MCF 10A (cell line): ENCODE measurements around the gene SNX21. TPM values are rescaled to one million over a fixed set of nuclear protein-coding genes. Genes with fewer than 3 reads are reported as not detected.

Source experiments
- BruUV-seq: library from RNA; stranded (reverse); fragments of 400-500 nt; replicated peaks from 2 replicates; lab custom pipeline; 2021; lab: Mats Ljungman, UMichigan
- CTCF ChIA-PET: fragments of 300-600 bp; sonication (Branson Sonifier 250); formaldehyde crosslinking; extraction: SDS; loops from one replicate; lab custom pipeline; 2021; ENCODE audit warnings: antibody characterized with exemption, inconsistent platforms; lab: Yijun Ruan, JAX
- POLR2A ChIA-PET: fragments of 300-600, 350-650 bp; sonication (Branson Sonifier 250); formaldehyde crosslinking; extraction: SDS; loops from one replicate; lab custom pipeline; 2020; ENCODE audit warnings: antibody characterized with exemption, inconsistent platforms; lab: Yijun Ruan, JAX
- DNase-seq: peaks from one replicate; pipeline ENCODE4 v3.0.0-alpha.2; 2018; ENCODE audit not compliant: unreplicated experiment
- H3K27ac Mint-ChIP-seq: one replicate; pipeline ENCODE4 v1.8.0; 2022; ENCODE audit warnings: mild to moderate bottlenecking, low read depth, mixed read lengths; ENCODE audit not compliant: unreplicated experiment
- H3K27me3 Mint-ChIP-seq: one replicate; pipeline ENCODE4 v1.8.0; 2022; ENCODE audit warnings: mixed read lengths; ENCODE audit not compliant: insufficient read depth, unreplicated experiment
- H3K36me3 Mint-ChIP-seq: one replicate; pipeline ENCODE4 v1.8.0; 2022; ENCODE audit warnings: mild to moderate bottlenecking, moderate library complexity, mixed read lengths; ENCODE audit not compliant: insufficient read depth, unreplicated experiment
- H3K4me1 Mint-ChIP-seq: one replicate; pipeline ENCODE4 v1.8.0; 2022; ENCODE audit warnings: mixed read lengths; ENCODE audit not compliant: insufficient read depth, unreplicated experiment
- H3K4me3 Mint-ChIP-seq: one replicate; pipeline ENCODE4 v1.8.0; 2022; ENCODE audit warnings: mild to moderate bottlenecking, moderate library complexity, mixed read lengths; ENCODE audit not compliant: unreplicated experiment
- H3K9me3 Mint-ChIP-seq: one replicate; pipeline ENCODE4 v1.8.0; 2022; ENCODE audit warnings: mixed read lengths; ENCODE audit not compliant: unreplicated experiment
- CTCF ChIP-seq: fragments of 200-600 bp; IDR thresholded peaks from one replicate; pipeline ENCODE4 v1.8.0; 2022; ENCODE audit warnings: antibody characterized with exemption, mild to moderate bottlenecking; ENCODE audit not compliant: unreplicated experiment
- intact Hi-C: fragments of 100-400 bp; cut with micrococcal nuclease; formaldehyde crosslinking; loops from 2 replicates; pipeline ENCODE4 v1.14.1; 2022
- total RNA-seq: library from RNA; stranded (reverse); gene quantifications from 2 replicates; pipeline ENCODE4 v1.2.3, GENCODE V29; 2022

Gene SNX21
- total RNA-seq, 1 experiment from 2014 or later, result 8.5 TPM

GRCh38 chr20:45813006-45813340, 20.6 kb upstream of the SNX21 start:
- intact Hi-C loops, result no loop called here
- Mint-ChIP-seq H3K4me1 (peaks cover 30% of the 10 kb centered on the region), H3K27ac (peak overlapping the region; percentile 78), H3K4me3 (peak overlapping the region; percentile 85), H3K36me3 (peaks cover 39% of the 10 kb centered on the region), H3K9me3 (no peaks in the 10 kb centered on the region), H3K27me3 (no peaks in the 10 kb centered on the region)
- TF ChIP-seq CTCF, result no peak
- POLR2A ChIA-PET, result interaction anchor here (0.9 to 2.8 kb wide), 7 partner anchors 12 to 567 kb away, joined by 3 to 17 read pairs (median 5); partner anchors contain the start of genes DNTTIP1, SNX21 and WFDC3
- DNase-seq, result no peak
- BruUV-seq, result TSS peak; percentile 72
- CTCF ChIA-PET, result interaction anchor here (0.6 to 2.6 kb wide), 9 partner anchors 9 to 534 kb away, joined by 3 to 14 read pairs (median 3); no protein-coding TSS in a partner anchor

- CTCF ChIA-PET, result interaction anchor here (0.6 to 2.6 kb wide), 7 partner anchors 9 to 43 kb away, joined by 3 to 14 read pairs (median 3); no protein-coding TSS in a partner anchor
- POLR2A ChIA-PET, result interaction anchor here (0.9 to 2.8 kb wide), 7 partner anchors 11 to 567 kb away, joined by 3 to 17 read pairs (median 6); partner anchors contain the start of genes DNTTIP1, PCIF1, SNX21 and WFDC3
- Mint-ChIP-seq H3K27ac (peak overlapping the region; percentile 78), H3K4me1 (peaks cover 31% of the 10 kb centered on the region), H3K9me3 (no peaks in the 10 kb centered on the region), H3K36me3 (peaks cover 34% of the 10 kb centered on the region), H3K4me3 (peak overlapping the region; percentile 85), H3K27me3 (no peaks in the 10 kb centered on the region)
- DNase-seq, result no peak
- intact Hi-C loops, result no loop called here
- no TSS peak for BruUV-seq
- TF ChIP-seq CTCF, result no peak
These were observed 20.1 kb upstream of the SNX21 start for GRCh38 chr20:45813489-45813888.

GRCh38 chr20:45814314-45814713, 19.3 kb upstream of the SNX21 start:
- ChIA-PET POLR2A (interaction anchor here (0.6 to 2.8 kb wide), 5 partner anchors 10 to 120 kb away, joined by 3 to 17 read pairs (median 6); partner anchors contain the start of genes DNTTIP1, PCIF1, SNX21 and WFDC3), CTCF (interaction anchor here (0.6 to 2.6 kb wide), 3 partner anchors 8 to 15 kb away, joined by 3 to 14 read pairs (median 3); no protein-coding TSS in a partner anchor)
- intact Hi-C loops, result no loop called here
- Mint-ChIP-seq H3K27ac (no peak overlapping the region), H3K4me3 (no peak overlapping the region), H3K4me1 (peaks cover 31% of the 10 kb centered on the region), H3K36me3 (peaks cover 26% of the 10 kb centered on the region), H3K9me3 (no peaks in the 10 kb centered on the region), H3K27me3 (no peaks in the 10 kb centered on the region)
- no peak for DNase-seq
- TF ChIP-seq CTCF, result no peak
- BruUV-seq, result no TSS peak

- peak overlapping the region; percentile 81 for H3K27ac Mint-ChIP-seq
- no peak for DNase-seq
- no peaks in the 10 kb centered on the region for H3K9me3 Mint-ChIP-seq
- peaks cover 3% of the 10 kb centered on the region for H3K36me3 Mint-ChIP-seq
- peaks cover 31% of the 10 kb centered on the region for H3K4me1 Mint-ChIP-seq
- no TSS peak for BruUV-seq
- TF ChIP-seq CTCF, result no peak
- ChIA-PET CTCF (interaction anchor here (0.7 to 2.1 kb wide), 3 partner anchors 18 to 153 kb away, joined by 3 to 7 read pairs (median 4); no protein-coding TSS in a partner anchor), POLR2A (interaction anchor here (0.9 to 3.6 kb wide), 6 partner anchors 10 to 454 kb away, joined by 3 to 21 read pairs (median 4); partner anchors contain the start of genes SNX21, SYS1 and ZSWIM1)
- no peak overlapping the region for H3K4me3 Mint-ChIP-seq
- intact Hi-C loops, result no loop called here
- H3K27me3 Mint-ChIP-seq, result peaks cover 10% of the 10 kb centered on the region
These were observed 16.6 kb upstream of the SNX21 start for GRCh38 chr20:45816951-45817350.
